Measurements from ENCODE around the gene SLC22A12.

- no peak for TF ChIP-seq POLR2A (IDR thresholded peaks at IDR 0.05)
- TF ChIP-seq, protein P1, sequence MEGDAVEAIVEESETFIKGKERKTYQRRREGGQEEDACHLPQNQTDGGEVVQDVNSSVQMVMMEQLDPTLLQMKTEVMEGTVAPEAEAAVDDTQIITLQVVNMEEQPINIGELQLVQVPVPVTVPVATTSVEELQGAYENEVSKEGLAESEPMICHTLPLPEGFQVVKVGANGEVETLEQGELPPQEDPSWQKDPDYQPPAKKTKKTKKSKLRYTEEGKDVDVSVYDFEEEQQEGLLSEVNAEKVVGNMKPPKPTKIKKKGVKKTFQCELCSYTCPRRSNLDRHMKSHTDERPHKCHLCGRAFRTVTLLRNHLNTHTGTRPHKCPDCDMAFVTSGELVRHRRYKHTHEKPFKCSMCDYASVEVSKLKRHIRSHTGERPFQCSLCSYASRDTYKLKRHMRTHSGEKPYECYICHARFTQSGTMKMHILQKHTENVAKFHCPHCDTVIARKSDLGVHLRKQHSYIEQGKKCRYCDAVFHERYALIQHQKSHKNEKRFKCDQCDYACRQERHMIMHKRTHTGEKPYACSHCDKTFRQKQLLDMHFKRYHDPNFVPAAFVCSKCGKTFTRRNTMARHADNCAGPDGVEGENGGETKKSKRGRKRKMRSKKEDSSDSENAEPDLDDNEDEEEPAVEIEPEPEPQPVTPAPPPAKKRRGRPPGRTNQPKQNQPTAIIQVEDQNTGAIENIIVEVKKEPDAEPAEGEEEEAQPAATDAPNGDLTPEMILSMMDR (IDR thresholded peaks at IDR 0.05) = no peak
- no peak for TF ChIP-seq POLR2AphosphoS5 (IDR thresholded peaks at IDR 0.05)
Observed at GRCh38 chr11:64624883-64625481, 34.0 kb downstream of the SLC22A12 start.
